ENCODE data around the gene MYLK4.

The MYLK4 gene

DNA sequence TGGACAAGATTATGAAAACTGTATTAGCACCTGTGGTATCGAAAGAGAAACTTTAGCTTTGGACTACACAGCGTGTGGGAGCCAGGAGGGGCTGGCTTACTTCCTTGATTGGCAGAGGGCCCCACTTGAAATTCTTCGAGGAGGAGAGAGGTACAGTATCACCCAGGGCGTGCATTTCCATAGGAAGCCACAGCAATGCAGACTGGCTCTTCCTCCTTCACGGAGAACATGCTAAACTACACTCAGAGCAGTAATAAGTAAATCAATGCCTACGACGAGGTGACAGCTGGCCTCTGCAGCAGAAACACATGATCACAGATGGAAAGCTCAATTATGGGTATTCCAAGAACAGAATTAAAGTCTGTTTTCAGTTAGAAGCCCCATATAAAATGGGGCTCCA is 44.2 kb downstream of the MYLK4 start:
- DNase-seq (ENCODE audit: low read depth in 2 of 2), result no peak

DNA sequence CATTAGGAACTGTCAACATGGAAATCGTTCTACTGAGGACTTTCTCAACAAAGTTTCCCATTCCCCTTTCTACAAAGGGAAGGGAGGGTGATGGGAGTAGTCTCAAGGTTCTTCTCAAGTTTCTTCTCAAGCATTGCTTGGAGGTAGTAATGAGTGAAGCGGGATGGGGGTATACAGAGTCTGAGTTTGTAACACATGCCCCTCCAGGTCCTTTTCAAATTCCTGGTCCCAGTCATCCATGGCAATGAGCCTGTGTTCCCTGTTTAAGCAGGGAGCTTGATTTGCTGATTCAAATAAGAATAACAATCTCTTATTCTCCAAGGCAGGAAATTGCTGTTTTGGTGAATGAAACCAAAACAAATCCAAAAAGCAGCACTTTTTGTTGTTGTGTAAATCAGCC is 45.5 kb downstream of the MYLK4 start:
- DNase-seq (ENCODE audit: low read depth in 2 of 2), result no peak

DNA sequence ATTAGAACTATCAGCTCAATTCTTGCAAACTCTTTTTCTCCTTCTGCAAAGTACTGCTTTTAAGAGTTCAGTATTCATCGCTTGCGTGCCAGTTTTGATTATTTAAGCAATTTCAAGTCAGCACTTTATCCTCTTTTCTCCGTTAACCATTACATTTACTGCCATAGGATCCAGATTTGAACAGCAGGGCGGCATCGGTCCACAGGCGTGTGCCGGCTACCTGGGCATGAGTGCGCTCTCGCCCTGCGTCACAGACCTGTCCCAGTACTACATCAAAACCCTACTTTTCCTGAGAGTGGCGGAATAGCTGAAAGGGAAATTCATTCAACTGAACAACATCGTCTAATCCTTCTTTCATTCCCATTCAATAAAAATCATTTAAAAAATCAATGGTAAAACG is 53.4 kb downstream of the MYLK4 start:
- no peak for DNase-seq (ENCODE audit: low read depth in 2 of 2)

DNA sequence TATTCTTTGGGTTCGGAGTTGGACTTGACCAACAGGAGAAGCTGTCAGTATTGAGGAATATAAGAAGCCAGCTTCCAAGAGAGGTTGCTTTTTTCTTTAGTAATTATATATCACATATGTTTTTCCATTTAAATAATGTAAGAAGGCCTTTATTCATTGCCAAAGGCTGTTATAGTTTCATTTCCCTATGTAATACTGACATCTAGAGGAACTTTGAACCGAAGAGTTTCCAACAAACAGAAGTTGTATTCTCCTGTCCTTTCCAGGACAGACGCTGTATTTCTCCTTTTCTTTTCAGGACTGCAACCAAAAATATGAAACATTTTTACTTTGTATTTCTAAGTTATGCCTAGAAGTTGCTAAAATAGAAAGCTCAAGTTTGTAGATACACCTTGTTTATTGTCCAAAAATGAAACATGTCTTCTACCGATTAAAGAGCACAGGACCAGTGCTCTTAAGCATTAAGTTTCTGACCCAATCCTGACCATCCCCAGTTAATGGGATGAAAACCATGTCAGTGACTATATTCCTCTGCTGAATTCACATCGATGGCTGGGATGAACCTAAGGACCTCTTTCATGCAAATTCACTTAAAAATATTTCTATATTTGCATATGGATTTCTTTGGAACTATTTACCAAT is 55.1 kb downstream of the MYLK4 start:
- DNase-seq (ENCODE audit: low read depth in 2 of 2), result no peak

DNA sequence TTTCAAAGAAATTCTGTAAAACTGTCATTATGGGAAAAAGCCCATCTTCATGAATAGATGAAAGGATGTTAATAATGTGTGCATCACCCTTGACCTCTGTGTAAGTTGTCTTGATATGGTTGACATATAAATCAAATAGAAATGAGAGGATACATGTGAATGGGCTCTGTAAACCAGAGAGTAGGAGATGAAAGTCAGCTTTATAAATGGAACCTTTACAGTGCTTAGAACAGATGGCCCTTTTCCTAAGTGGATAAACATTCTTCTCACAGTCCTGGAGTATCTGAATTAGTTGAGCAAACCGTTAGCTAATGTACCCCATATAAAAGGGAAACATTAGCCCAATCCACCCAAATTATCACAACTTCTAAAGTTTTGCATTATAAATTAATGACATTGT is 57.5 kb downstream of the MYLK4 start:
- DNase-seq (ENCODE audit: low read depth in 2 of 2), result no peak

DNA sequence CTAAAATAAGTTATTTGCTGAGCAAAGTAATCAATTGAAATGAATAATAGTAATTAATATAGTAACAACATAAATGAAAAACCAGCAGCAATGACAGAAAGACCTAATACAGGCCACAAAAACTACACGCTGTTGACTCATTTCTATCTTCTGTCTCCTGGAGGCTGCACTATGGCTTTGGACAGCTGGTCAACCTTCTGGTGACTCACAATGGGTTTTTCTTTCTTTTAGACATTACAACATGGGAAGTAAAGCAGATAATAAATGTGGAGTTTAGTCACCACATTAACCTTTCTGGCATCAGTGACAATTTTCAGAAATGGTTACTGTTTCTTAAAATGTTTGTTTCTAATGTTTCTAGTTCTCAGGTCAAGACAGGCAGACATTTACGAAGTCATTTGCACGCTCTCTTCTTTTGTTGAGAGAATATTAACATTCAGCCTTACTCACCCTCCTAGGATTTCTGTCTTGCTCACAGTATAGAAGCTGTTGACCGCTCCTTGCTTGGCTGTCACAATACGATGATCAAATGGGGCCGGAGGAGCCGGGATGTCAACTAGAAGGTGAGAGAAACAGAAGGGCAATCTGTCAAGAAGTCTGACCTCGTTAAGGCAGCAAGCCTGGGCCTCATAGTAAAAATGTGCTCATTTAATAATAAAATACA is 62.2 kb downstream of the MYLK4 start:
- DNase-seq (ENCODE audit: low read depth in 2 of 2), result no peak

DNA sequence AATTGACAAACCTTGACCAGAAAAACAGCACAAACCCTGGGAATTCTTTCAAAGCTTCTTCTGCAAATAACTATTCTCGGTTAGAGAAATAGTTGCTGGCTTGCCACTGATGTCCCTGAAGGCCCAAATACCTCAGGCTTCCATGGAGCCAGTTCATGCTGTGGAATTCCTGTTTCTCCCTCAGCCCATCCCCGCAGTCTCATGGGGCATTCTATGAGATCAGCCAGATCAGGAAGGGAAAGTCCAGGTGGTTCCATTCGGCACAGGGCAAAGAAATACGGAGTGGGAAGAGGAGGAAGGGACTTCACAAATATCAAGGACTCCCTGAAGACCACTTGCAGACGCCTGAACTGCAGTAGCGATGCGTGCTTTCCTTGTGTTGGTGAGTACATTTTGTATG is 63.3 kb downstream of the MYLK4 start:
- no peak for DNase-seq (ENCODE audit: low read depth in 2 of 2)

DNA sequence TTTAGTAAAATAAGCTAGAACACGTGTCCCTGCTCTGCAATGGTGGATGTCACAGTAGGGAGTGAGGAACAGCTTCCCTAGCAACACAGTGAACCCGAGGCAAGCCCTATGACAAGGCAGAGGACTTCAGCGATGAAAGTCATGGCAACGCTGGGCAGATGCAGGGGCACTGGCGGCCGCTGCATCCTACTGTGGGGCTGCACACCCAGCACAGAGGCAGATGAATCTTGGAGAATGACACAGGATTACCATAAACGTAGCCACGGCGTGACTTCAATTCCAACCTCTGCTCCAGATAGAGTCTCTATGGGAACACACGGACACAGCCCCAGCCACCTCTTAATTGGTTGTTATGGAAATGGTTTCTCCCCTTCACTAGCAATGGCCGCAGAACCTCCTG is 64.2 kb downstream of the MYLK4 start:
- DNase-seq (ENCODE audit: low read depth in 2 of 2), result no peak

DNA sequence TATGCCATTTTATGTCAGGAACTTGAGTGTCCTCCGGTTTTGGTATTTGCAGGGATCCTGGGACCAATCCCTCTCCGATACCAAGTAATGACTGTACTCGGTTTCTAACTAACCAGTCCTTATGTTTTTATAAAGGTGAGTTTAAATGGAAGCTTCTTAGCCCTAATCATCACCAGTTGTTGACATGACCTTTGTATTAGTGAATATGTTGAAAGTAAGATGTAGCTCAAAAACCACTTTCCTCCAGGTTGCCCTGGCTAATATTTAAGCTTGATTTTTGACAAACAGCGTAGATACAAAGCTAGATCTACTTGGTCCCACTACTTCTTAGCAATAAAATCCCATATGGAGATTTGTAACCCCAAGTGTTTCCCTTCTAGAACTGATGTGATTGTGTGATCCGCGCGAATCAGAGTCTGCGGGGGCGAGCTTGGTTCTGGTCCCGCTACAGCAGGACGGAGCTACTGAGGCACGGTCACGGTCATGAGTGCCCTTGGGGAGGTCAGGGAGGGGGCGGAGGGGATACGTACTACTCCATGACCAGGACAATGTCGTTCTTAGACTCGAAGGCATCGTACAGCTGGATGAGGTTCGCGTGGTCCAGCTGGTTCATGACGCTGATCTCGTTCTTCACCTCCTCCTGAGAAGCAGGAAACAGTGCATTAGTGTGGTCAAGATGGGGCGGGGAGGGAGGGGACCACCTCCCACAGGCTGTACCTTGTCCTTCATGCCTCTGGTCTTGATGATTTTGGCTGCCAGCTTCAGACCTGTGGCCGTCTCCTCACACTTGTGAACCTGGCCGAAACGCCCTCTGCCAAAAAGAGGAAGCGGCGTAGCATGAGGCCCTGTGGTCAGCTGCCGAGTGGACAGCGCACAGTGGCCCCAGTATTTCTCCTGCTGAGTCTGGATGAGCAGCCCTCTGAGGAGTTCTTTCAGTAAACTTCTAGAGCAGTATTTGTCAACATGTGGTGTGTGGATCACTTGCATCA is 65.7 kb downstream of the MYLK4 start:
- DNase-seq (ENCODE audit: low read depth in 2 of 2), result no peak

DNA sequence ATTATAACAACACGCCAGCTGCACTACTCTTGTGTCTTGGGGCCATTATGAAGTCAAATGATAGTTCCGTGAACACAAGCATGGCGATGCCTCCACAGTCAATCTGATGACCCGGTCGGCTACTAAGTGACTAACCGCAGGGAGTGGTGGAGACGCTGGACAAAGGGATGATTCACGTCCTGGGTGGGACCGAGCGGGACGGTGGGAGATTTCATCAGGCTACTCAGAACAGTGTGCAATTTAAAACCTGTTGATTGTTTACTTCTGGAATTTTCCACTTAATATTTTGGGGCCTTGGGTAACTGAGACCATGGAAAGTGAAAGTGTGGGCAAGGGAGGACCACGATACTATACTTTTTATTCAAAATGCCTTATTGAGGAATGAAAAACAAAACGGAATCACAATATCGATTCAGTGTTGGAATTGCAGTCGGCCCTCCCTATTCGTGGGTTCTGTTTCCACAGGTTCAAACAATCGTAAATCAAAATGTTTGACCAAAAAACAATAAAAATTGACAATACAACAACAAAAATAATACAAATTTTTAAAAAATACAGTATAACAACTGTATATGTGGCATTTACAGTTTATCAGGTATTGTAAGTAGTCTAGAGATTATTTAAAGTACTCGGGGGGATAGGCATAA is 66.5 kb downstream of the MYLK4 start:
- no peak for DNase-seq (ENCODE audit: low read depth in 2 of 2)

DNA sequence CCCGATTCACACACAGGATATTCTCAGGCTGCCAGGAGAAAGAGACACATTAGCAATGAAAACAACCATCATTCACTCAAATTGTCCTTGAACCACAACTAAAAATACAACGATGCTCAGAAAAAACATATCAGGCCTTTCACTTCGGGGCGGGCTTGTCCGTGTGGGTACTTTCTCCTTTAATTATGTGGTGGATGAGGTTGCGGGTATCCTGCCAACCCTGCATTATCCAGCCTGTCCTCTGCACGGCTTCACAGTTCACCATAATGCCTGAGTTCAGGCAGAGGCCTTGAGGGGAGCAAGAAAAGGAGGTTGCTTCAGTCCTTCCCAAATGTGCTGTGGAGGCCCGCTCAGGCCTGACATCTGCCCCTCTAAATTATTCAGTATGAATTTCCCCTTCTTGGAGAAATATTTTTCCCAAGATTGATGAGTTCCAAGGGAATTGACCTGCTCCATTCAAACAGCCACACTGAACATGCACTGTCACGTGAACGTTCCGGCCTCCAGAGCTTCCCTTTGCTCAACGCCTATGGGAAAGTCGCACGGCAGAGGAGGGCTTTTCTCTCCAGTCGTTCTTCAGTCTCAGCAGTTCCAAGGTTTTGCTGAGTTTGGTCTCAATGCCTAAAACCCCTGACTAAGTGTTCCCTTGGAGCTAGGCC is 70.3 kb downstream of the MYLK4 start:
- no peak for DNase-seq (ENCODE audit: low read depth in 2 of 2)

DNA sequence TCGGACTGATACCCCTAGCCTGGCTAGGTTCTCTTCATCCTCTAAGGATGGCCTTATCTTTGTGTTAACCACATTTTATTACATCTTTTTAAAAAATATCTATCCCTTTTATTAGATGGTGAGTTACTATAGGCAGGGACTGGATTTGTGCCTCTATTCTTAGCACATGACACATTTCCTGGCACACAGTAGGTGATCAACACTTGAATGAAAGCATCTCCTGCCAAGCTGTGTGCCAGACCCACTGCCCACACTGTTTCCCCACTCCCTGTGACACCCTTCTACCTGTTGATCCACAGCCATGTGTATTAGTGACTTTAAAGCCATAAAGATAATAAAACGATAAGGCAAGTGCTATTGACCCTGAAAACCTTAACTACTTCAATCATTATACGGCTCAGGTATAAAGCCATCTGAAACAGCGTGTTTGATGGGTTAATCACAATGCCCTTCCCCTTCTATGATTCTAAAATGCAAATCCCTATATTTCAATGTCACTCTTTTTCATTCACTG is 73.6 kb downstream of the MYLK4 start:
- DNase-seq (ENCODE audit: low read depth in 2 of 2), result no peak

DNA sequence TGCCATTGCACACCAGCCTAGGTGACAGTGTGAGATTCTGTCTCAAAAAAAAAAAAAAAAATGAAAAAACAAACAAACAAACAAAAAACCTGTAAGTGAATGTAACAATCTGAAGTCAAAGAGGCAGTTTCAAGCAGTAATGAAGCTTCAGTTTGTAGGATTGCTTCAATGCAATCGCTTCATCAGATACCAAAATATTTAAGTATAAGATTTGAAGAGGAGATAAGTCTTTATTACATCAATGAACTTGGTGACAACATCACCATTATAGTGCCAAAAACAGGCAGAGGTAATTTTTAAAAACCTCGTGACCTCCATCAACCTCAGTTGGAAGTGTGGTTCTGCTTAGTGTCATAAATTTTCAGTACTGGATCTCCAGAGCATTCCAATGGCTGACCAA is 74.7 kb downstream of the MYLK4 start:
- DNase-seq (ENCODE audit: low read depth in 2 of 2), result no peak

DNA sequence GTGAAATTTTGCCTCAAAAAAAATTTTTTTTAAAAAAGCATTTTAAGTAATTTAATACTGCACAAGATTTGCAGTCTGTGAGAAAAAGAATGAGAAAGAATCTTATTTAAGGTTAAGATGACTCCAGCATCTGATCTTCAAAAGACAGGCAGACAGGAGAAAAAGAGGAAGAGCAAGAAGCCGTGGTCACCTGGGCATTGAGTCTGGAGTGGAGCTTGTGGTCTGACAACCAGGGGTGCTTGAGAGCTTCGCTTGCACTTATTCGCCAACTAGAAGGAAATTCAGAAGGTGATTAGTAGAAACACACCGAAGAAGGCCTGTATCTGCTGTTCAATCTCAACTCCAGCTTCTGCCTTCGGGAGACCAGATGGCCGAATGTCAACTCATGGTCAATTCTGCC is 75.9 kb downstream of the MYLK4 start:
- DNase-seq (ENCODE audit: low read depth in 2 of 2), result no peak

DNA sequence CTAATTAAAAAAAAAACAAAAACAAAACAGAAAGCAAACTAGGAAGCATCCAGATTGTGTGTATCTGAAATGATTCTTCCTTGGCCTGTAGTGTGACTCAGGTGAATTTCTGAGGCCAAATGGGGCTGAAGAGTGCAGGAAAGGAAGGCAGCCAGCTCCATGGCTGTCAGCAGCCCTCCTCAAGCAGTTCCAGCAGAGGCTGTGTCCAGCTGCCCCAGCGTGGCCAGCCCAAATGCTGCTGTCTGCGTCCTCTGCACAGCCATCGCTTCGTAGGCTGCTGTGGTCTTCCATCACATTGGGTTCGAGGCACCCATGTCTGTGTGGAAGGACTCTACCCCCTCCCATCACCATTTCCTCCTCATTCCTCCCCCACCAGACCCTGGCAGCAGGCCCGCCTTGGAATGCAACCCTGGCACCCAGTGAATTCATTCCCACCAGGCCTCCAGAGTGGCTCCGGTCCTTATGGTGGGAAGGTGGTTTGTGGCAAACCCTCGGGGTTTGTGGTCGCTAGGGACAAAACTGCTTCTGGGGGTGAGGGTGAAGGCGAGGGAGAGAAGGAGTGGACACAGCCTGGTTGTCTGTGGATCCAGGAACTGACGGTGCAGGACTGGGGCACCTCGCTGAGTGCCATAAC is 81.5 kb downstream of the MYLK4 start:
- no peak for DNase-seq (ENCODE audit: low read depth in 2 of 2)

DNA sequence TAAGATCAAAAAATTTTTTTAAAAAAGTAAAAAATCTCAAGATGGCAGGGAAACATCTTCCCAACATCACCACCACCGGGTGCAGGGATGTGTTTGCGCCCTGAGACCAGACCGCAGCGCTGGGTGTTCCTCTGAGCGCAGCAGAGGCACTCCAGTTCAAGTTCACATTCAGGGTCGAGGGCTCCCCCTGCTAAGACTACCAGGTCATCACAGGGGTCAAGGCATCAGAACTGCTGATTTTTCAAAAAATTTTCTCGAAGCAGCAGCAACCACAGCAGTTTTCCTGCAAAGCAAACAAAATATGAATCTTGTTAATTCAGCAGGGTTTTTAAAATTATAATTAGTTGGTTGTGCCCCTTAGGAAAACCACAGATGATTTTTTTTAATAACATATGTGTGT is 83.1 kb downstream of the MYLK4 start:
- DNase-seq (ENCODE audit: low read depth in 2 of 2), result no peak

DNA sequence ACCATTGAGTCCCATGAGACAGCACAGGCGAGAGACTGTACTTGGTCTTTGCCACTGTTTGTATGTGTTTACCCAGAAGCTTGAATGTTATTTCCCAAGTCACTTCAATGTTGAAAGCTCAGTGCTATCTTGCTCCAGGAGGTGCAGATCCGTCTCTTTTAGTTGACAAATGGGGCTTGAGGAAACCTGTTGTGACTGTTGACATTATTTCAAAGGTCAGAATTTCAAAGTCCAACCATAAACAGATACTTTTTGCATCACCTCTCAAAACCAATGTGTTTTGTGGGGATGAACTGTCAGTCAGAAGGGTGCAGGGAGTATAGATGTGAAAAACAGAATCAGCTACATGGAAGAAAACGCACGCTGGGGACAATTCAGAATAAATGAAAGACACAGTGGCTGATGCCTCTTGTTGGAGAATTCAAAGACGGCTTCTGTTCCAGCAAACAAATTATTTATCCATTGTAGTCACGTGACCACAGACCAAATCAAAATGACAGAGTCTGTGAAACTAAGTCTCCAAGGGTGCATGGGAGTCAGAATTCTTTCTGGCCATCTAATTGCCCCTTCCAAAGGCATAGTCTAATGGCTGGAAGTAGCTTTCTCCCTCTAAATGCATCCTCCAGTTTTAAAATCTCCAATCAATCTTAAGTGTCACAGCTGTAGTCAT is 83.7 kb downstream of the MYLK4 start:
- DNase-seq (ENCODE audit: low read depth in 2 of 2), result no peak

DNA sequence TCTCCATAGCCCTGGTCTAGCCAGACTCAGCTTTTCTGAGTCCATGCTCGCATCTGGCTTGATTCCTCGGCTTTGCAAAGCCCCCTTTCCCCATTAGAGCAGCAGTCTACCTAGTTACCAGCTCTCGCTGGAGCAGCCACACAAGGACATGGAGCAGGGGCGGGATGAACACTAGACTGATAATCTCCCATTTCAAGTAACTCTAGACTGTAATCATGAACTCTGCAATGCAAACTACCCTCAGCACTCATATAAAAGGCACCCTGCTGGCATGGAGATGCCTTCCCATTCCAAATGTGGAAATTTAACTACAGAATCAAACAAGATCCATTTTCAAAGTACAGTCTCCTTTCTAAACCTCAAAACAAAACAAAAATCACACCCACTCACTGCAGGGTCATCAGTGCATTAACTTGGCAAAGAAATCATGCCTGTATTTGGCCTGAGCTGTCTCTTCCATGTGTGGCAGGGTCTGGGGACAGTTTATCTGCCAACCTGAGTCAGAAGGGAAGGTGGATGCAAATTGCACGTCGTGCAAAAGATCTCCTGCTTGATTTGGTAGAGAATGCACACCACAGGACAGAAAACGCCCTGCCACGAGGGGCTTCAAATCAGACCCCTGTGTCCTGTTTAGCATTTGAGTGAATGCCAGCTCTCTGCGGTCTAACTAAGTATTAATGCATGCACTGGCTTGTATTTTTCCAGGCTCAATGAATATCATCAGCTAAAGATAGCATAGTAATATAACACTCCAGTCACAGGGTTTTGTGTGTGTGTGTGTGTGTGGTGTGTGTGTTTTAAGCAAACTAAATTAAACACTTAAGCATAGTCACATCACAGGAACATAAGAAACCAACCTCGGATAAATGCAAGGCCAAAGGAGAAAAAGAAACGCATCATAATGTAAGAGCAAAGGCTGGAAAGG is 85.3 kb downstream of the MYLK4 start:
- DNase-seq (ENCODE audit: low read depth in 2 of 2), result no peak

DNA sequence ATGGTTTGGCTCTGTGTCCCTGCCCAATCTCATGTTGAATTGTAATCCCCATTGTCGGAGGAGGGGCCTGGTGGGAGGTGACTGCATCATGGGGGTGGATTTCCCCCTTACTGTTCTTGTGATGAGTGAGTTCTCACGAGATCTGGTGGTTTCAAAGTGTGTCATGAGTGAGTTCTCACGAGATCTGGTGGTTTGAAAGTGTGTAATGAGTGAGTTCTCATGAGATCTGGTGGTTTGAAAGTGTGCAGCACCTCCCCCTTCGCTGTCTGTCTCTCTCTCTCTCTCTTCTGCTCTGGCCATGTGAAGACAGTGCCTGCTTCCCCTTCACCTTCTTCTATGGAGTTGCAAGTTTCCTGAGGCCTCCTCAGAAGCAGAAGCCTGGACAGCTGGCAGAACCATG is 87.6 kb downstream of the MYLK4 start:
- DNase-seq (ENCODE audit: low read depth in 2 of 2), result no peak
